Naive B cell (primary cell): ENCODE results near the gene TARBP1. TPM values are rescaled to one million over a fixed set of nuclear protein-coding genes. Genes with fewer than 3 reads are reported as not detected.

ENCODE experiments used
- ATAC-seq, 2 donors: fragments of 150-1000 bp; cut with Tn5 transposase; 2 replicates each; pipeline ENCODE4 v1.10.0; 2021; ENCODE audit warnings: low read depth in 2 of 2, mild to moderate bottlenecking in 2 of 2, moderate library complexity in 2 of 2
- DNase-seq: peaks from one replicate; pipeline ENCODE4 v3.0.0; 2022
- H3K27ac Mint-ChIP-seq, 6 donors: one replicate each; pipeline ENCODE4 v1.8.0; 2020 to 2022; ENCODE audit warnings: mild to moderate bottlenecking in 6 of 6, mixed read lengths in 6 of 6, moderate library complexity in 5 of 6, inconsistent platforms in 2 of 6
- H3K27me3 Mint-ChIP-seq, 3 donors: one replicate each; pipeline ENCODE4 v1.8.0; 2021 to 2022; ENCODE audit warnings: mixed read lengths in 3 of 3, mild to moderate bottlenecking in 1 of 3
- H3K36me3 Mint-ChIP-seq, 2 donors: one replicate each; pipeline ENCODE4 v1.8.0; 2020 to 2022; ENCODE audit warnings: mixed read lengths in 2 of 2, inconsistent platforms in 1 of 2, mild to moderate bottlenecking in 1 of 2
- H3K4me1 Mint-ChIP-seq, 3 donors: one replicate each; pipeline ENCODE4 v1.8.0; 2020 to 2022; ENCODE audit warnings: mixed read lengths in 3 of 3, inconsistent platforms in 1 of 3, mild to moderate bottlenecking in 1 of 3, moderate library complexity in 1 of 3
- H3K4me3 Mint-ChIP-seq, 8 donors: one replicate each; pipeline ENCODE4 v1.8.0; 2020 to 2022; ENCODE audit warnings: mild to moderate bottlenecking in 8 of 8, mixed read lengths in 8 of 8, moderate library complexity in 8 of 8, inconsistent platforms in 2 of 8
- H3K9me3 Mint-ChIP-seq, 7 donors: one replicate each; pipeline ENCODE4 v1.8.0; 2020 to 2022; ENCODE audit warnings: mixed read lengths in 7 of 7, mild to moderate bottlenecking in 5 of 7, inconsistent platforms in 2 of 7, moderate library complexity in 1 of 7
- polyA plus RNA-seq, 6 donors: library from polyadenylated mRNA; unstranded; fragments of 300-500 nt; fragmentation: Illumina TruSeq; gene quantifications; one replicate each; pipeline ENCODE4 v1.2.3, GENCODE V29; 2021; ENCODE audit warnings: low read depth in 6 of 6

Gene TARBP1
- polyA plus RNA-seq, 6 donors from 2014 or later = 5.3 to 8.0 (median 6.3) TPM

DNA sequence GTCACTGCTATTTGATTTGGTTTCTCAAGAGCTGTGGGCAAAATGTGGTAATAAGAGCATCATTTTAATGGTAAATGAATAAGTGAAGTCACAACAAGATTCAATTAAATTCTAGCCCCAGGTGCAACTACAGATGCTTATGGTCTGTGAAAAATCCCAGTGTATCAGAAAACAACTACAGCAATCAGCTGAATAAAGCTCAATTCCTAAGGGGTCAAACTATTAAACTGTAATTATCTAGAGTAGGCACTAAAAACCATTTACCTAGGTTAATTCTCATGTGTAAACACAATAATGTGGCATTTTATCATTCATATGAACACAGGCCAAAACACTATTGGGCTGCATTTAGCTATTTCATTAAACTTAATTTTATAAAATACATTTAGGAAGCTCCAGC, 9.6 kb downstream of the TARBP1 start:
- DNase-seq (no peak), ATAC-seq (no peak)
- Mint-ChIP-seq H3K36me3 (peaks cover 17 to 20% of the 10 kb centered on the region in 2 donors), H3K27me3 (no peaks in the 10 kb centered on the region), H3K9me3 (no peaks in the 10 kb centered on the region), H3K27ac (no peak overlapping the region), H3K4me1 (peaks cover 13 to 15% (median 14%) of the 10 kb centered on the region in 3 donors), H3K4me3 (no peak overlapping the region)

GRCh38 chr1:234468580-234468979, 10.4 kb downstream of the TARBP1 start:
- ATAC-seq = no peak
- Mint-ChIP-seq H3K4me1 (peaks cover 9 to 12% (median 9%) of the 10 kb centered on the region in 3 donors), H3K27ac (no peak overlapping the region)

DNA sequence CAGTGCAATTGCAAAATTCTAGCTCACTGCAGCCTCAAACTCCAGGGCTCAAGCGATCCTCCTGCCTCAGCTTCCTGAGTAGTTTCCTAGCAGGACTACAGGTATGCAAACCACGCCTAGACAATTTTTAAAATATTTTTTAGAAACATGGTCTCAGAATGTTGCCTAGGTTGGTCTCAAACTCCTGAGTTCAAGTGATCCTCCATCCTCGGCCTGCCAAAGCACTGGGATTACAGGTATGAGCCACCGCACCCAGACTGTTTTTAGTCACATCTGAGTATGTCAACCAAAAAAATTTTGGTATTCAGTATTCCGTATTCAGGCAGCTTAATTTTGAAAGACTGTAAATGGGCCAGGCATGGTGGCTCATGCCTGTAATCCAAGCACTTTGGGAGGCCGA, 11.2 kb downstream of the TARBP1 start:
- peaks cover 2 to 4% (median 2%) of the 10 kb centered on the region in 3 donors for H3K4me1 Mint-ChIP-seq
- ATAC-seq (no peak), DNase-seq (no peak)
- H3K27ac Mint-ChIP-seq = no peak overlapping the region
- no peaks in the 10 kb centered on the region for H3K27me3 Mint-ChIP-seq
- H3K36me3 Mint-ChIP-seq = peaks cover 17 to 22% of the 10 kb centered on the region in 2 donors
- H3K9me3 Mint-ChIP-seq = no peaks in the 10 kb centered on the region
- no peak overlapping the region for H3K4me3 Mint-ChIP-seq

More at GRCh38 chr1:234468580-234468979, 10.4 kb downstream of the TARBP1 start:
- Mint-ChIP-seq H3K27me3 (no peaks in the 10 kb centered on the region), H3K36me3 (peaks cover 17 to 21% of the 10 kb centered on the region in 2 donors), H3K9me3 (no peaks in the 10 kb centered on the region), H3K4me3 (no peak overlapping the region)
- DNase-seq = no peak

DNA sequence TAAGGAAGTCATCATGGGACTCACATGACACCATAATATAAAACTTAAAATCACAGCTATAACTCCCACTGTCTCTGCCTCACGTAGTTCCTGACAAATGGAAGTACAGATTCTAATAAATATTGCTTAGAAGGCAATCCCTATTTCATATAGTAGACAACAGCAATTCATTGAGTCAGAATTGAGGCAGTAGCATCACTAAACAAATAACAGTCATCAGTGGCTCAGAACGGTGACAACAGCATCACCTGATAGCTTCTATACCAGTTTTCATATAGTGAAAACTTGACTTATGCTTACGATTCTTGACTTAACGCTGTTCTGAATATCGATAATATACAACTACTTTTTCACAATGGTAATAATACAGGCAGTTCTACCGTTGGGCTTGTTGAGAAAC, 12.0 kb downstream of the TARBP1 start:
- Mint-ChIP-seq H3K36me3 (peaks cover 21 to 25% of the 10 kb centered on the region in 2 donors), H3K27ac (no peak overlapping the region), H3K27me3 (no peaks in the 10 kb centered on the region), H3K4me3 (no peak overlapping the region), H3K4me1 (no peaks in the 10 kb centered on the region), H3K9me3 (no peaks in the 10 kb centered on the region)
- ATAC-seq = no peak
- DNase-seq = no peak

- H3K36me3 Mint-ChIP-seq = peaks cover 30 to 32% of the 10 kb centered on the region in 2 donors
- no peak overlapping the region for H3K4me3 Mint-ChIP-seq
- ATAC-seq = no peak
- DNase-seq = no peak
- H3K27me3 Mint-ChIP-seq = no peaks in the 10 kb centered on the region
- H3K27ac Mint-ChIP-seq = no peak overlapping the region
- no peaks in the 10 kb centered on the region for H3K9me3 Mint-ChIP-seq
- H3K4me1 Mint-ChIP-seq = no peaks in the 10 kb centered on the region
Measured at GRCh38 chr1:234463749-234464148, 15.2 kb downstream of the TARBP1 start.

GRCh38 chr1:234460652-234461051, 18.3 kb downstream of the TARBP1 start:
- H3K27me3 Mint-ChIP-seq = no peaks in the 10 kb centered on the region
- H3K9me3 Mint-ChIP-seq = no peaks in the 10 kb centered on the region
- no peaks in the 10 kb centered on the region for H3K4me1 Mint-ChIP-seq
- H3K4me3 Mint-ChIP-seq = no peak overlapping the region
- no peak for DNase-seq
- no peak for ATAC-seq
- H3K27ac Mint-ChIP-seq = peak overlapping the region in 1 of 6 donors; percentile 17
- peaks cover 30 to 39% of the 10 kb centered on the region in 2 donors for H3K36me3 Mint-ChIP-seq

GRCh38 chr1:234458352-234459017, 20.5 kb downstream of the TARBP1 start:
- DNase-seq (no peak), ATAC-seq (no peak)
- H3K4me1 Mint-ChIP-seq = no peaks in the 10 kb centered on the region
- H3K36me3 Mint-ChIP-seq = peaks cover 19 to 34% of the 10 kb centered on the region in 2 donors
- no peaks in the 10 kb centered on the region for H3K9me3 Mint-ChIP-seq
- H3K27ac Mint-ChIP-seq = no peak overlapping the region
- no peaks in the 10 kb centered on the region for H3K27me3 Mint-ChIP-seq
- no peak overlapping the region for H3K4me3 Mint-ChIP-seq

DNA sequence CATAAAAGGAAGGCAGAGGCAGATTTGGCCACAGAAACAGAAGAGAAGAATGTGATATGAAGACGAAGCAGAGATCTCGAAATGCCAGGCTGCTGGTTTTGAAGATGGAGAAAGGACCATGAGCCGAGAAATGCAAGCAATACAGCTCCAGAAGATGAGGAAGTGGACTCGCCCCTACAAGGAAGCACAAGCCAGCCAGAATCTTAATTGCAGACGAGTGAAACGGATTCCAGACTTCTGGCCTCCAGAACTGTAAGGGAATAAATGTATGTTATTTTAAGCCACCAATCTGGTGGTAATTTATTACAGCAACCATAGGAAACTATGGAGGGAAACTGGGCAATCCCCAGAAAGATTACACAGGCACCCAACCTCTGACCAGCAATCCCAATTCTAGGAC, 24.1 kb downstream of the TARBP1 start:
- Mint-ChIP-seq H3K4me1 (no peaks in the 10 kb centered on the region), H3K27ac (peak overlapping the region in 1 of 6 donors; percentile 66), H3K36me3 (peaks cover 13 to 26% of the 10 kb centered on the region in 2 donors), H3K9me3 (no peaks in the 10 kb centered on the region), H3K4me3 (no peak overlapping the region), H3K27me3 (no peaks in the 10 kb centered on the region)
- DNase-seq (no peak), ATAC-seq (no peak)

DNA sequence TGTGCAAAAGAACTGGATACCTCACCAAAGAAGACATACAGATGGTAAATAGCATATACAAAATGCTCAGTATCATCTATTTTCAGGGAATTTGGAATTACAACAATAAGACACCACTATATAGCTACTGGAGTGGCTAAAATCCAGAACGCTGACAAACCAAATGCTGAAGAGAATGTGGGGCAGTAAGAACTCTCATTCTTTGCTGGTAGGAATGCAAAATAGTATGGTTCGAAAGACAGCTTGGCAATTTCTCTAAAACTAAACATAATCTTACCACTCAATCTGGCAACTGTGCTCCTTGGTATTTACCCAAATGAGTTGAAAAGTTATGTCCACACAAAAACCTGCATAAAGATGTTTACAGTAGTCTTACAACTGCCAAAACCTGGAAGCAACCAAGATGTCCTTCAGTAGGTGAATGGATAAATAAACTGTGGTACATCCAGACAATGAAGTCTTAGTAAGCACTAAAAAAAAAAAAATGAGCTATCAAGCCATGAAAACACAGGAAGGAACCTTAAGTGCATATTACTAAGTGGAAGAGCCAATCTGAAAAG, 26.5 kb downstream of the TARBP1 start:
- Mint-ChIP-seq H3K27me3 (no peaks in the 10 kb centered on the region), H3K27ac (no peak overlapping the region)

DNA sequence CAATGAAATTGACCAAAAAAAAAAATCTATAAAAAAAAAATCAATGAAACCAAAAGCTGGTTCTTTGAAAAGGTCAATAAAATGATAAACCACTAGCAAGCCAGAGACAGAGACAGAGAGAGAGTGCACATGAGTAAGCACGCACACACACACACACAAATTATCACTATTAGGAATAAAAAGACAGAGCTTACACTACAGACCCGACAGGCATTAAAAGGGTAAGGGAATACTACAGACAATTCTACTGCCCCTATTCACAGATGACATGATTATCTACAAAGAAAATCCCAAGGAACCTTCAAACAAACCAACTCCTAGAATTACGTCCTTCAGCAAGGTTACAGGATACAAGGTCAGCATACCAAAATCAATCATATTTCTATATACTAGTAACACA, 38.6 kb downstream of the TARBP1 start:
- Mint-ChIP-seq H3K4me3 (no peak overlapping the region), H3K27ac (peak overlapping the region in 1 of 6 donors; percentile 15), H3K9me3 (peaks cover 0 to 18% (median 6%) of the 10 kb centered on the region in 7 donors), H3K36me3 (peaks cover 42 to 54% of the 10 kb centered on the region in 2 donors), H3K4me1 (peaks cover 0 to 10% (median 2%) of the 10 kb centered on the region in 3 donors), H3K27me3 (no peaks in the 10 kb centered on the region)
- no peak for DNase-seq
- no peak for ATAC-seq

More for the DNA sequence above, 26.5 kb downstream of the TARBP1 start:
- DNase-seq (no peak), ATAC-seq (no peak)
- Mint-ChIP-seq H3K4me1 (no peaks in the 10 kb centered on the region), H3K36me3 (peaks cover 21 to 36% of the 10 kb centered on the region in 2 donors), H3K9me3 (no peaks in the 10 kb centered on the region), H3K4me3 (no peak overlapping the region)

GRCh38 chr1:234438579-234438978, 40.4 kb downstream of the TARBP1 start:
- Mint-ChIP-seq H3K4me3 (no peak overlapping the region), H3K4me1 (peaks cover 0 to 7% (median 0%) of the 10 kb centered on the region in 3 donors), H3K27ac (no peak overlapping the region), H3K36me3 (peaks cover 40 to 50% of the 10 kb centered on the region in 2 donors), H3K9me3 (peaks cover 0 to 18% (median 6%) of the 10 kb centered on the region in 7 donors), H3K27me3 (no peaks in the 10 kb centered on the region)
- no peak for ATAC-seq
- no peak for DNase-seq

DNA sequence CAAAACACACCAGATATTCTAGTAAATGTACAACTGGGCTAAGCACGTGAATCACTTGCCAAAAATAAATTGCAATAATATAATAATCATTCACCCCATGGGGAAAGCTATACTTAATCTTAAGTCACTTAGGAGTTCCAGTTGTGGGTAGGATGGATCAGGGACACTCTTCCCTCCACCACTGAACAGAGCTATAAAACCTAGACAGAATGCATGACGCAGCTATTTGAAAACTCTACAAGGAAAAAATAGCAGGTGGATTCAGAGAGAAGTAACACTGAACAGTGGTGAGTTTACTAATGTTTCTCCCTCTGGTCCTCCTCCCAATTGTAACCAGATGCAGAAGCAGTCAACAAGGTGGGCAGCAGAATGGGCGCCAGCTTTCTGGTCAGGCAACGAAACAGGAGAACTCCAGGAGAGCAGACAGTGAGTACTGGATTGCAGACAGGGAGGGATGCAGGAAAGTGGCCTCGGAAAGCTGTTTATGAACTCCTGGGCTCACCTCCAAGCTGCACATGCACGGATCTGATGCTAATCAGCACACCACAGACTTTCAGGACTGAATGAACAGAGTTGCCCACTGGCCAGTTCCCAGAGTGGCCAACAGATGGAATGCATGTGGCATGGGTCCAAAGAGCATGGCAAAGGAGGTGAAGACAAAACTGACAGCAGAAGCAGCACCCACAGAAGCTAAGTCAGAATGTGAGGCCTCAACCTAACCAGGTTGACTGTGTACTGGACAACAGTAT, 41.4 kb downstream of the TARBP1 start:
- H3K27ac Mint-ChIP-seq = no peak overlapping the region
- peaks cover 0 to 7% (median 0%) of the 10 kb centered on the region in 3 donors for H3K4me1 Mint-ChIP-seq
- no peaks in the 10 kb centered on the region for H3K27me3 Mint-ChIP-seq
- no peak for DNase-seq
- H3K4me3 Mint-ChIP-seq = no peak overlapping the region
- no peak for ATAC-seq
- peaks cover 0 to 18% (median 6%) of the 10 kb centered on the region in 7 donors for H3K9me3 Mint-ChIP-seq
- peaks cover 42 to 52% of the 10 kb centered on the region in 2 donors for H3K36me3 Mint-ChIP-seq

GRCh38 chr1:234435620-234436019, 43.4 kb downstream of the TARBP1 start:
- Mint-ChIP-seq H3K36me3 (peaks cover 46 to 49% of the 10 kb centered on the region in 2 donors), H3K27me3 (no peaks in the 10 kb centered on the region), H3K27ac (peak overlapping the region in 2 of 6 donors; percentile 60 to 70), H3K4me3 (no peak overlapping the region), H3K9me3 (peaks cover 0 to 18% (median 6%) of the 10 kb centered on the region in 7 donors), H3K4me1 (peaks cover 0 to 7% (median 0%) of the 10 kb centered on the region in 3 donors)
- no peak for ATAC-seq
- DNase-seq = no peak
